GM19025 (cell line): Measurements from ENCODE around the gene AXIN2.

Experiments
- ATAC-seq: cut with Tn5 transposase; IDR thresholded peaks from one replicate; pipeline ENCODE4 v1.9.1; 2021; ENCODE audit warnings: mild to moderate bottlenecking, low read depth, moderate library complexity; ENCODE audit not compliant: unreplicated experiment

The AXIN2 gene

DNA sequence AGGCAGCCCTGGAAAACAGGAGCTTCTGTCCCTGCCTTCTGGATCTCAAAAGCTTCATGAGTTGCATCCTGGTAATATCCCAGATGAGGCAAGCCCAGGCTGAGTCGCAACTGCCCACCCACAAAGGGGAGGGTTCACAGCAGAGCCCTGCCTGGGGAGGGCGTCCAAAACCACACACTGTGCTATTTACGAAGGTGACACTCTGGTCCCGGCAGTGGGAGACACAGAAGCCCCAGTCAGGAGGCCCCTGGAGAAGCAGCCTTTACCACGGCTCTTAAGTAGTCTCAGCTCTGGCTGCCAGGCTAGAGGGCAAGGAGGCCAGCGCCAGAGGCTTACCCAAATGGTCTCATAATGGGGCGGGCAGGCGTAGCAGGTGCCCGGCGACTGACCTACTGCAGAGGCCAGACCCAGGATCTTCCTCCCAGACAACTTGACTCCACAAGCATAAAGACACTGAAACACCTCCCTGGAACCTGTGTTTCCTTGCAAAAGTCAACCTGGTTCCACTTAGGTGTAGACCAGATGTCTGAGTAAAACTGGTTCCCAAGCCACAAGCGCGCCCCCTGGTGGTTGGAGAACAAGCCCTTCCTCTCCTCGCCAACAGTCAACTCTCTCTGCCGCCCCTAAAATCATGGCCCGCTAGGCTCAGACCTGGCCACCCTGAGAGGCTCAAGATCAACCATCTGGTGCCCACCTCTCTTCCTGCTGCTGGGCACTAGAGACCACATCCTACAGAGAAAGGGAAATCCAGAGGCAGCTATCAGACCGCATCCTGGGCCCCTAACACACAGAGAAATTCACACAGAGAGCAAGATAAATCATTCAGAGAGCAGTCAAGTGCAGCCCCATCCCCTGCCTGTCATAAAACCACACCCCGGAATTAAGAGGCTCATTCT is 5.2 kb downstream of the AXIN2 start:
- ATAC-seq = no peak

DNA sequence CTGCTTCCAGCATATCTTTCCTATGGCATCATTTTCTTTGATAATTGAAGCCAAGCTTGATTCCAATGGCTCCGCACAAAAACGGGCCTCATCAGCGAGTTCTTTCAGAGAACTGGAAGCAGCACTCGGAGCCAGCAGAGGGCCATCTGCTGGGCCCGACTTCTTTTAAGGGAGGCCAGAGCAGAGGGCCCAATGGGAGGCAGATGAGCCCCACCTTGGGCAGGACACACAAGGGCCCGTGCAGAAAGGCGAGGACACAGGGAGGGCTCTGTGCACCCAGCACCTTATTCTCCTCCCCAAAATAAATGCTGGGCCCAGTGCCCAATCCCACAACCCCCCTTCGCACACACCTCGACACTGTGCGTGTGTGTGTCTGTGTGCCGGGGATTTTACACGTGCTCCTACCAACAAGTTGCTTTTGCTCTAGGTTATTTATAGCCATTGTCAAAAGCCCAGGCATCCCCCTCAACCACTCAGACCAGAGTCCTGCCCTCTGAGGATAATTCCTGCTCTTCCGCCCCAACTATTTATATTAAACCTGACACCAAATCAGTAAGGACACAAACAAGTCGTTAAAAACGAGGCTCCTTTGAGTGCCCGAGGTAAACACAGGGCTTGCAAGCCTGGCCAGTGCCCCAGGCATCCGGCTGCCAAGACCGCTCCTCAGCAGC is 6.8 kb downstream of the AXIN2 start:
- no peak for ATAC-seq

DNA sequence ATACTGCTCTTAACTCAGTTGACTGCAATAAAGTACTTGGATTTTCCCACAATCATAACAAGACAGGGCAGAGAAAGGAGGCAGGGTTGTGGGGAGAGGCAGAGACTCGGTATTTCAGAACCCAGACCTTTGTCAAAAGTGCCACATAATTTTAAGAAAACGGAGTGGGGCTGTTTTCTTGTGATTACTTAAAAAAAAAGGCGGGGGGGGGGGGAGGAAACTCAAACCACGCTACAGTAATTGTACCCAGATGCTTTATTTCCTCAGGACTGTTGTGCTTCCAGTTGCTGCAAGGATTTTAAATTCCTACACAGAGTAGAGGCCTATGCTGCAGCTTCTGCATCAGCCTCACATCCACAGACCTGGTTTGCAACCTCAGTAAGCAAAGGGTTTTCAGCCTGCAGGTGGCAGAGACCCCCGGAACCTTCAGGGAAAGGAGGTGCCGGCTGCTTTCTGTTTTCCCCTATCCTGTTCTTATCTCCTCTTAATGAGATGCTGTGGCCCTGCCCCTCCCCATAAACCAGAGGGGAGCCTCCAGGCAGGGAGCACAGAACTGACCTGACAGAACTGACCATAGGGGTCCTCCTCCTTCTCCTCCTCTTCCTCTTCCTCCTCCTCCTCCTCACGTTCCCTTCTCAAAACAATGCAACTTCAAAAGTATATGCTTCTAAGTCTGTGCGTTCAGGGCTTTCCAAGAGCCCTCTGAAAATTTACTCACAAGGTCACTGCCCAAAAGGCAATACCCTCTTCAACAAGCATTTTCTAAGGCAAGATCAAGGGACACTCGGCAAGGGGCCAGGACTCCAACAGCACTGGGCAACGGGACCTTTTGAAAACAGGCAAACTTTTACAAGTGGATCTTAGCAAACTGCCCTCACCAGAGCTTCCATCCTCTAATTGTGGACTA is 7.5 kb downstream of the AXIN2 start:
- no peak for ATAC-seq

DNA sequence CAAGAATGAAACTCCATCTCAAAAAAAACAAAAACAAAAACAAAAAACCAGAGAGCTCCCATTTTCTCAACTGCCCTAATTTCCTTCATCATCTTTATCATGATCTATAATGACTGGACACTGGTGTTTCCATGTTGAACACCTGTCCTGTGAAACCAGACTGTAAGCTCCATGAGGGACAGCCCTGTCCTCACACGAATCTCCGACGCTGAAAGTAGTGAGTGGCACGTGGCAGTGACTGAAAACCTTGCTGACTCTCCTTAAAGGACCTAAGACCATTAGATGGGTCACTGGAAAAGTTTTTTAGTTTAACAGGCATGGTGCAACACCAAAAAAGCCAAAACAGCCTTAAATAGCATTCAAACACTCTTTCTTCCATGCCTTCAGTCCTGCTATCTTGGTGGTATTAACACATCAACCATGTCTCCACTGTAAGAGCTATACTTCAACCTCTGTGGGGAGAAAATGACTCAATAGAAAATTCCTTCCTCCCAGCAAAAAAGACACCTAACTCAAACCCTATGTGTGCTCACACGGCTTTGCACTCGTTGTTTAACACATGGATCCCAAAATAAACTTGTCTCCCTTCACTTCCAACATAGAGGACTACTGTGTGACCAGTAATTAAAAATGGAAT is 8.3 kb downstream of the AXIN2 start:
- ATAC-seq = no peak

DNA sequence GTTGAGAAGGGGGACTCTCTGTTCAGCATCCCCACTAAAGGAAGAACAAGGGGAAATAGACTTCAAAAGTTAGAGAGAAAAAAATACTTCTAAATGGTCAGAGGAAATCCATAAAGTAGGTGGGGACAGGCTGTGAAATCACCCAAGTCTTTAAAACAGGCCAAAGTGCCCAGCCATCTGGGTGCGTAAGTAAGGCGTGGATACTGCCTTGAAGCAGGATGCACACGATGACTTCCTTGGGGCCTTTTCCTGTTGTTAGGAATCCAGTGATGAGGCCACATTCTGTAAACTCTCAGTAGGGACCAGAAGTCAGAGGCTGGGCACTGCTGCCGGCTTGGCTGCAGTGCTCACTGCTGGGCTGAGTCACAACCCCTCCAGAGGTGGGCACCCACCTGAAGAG is 9.2 kb downstream of the AXIN2 start:
- no peak for ATAC-seq

DNA sequence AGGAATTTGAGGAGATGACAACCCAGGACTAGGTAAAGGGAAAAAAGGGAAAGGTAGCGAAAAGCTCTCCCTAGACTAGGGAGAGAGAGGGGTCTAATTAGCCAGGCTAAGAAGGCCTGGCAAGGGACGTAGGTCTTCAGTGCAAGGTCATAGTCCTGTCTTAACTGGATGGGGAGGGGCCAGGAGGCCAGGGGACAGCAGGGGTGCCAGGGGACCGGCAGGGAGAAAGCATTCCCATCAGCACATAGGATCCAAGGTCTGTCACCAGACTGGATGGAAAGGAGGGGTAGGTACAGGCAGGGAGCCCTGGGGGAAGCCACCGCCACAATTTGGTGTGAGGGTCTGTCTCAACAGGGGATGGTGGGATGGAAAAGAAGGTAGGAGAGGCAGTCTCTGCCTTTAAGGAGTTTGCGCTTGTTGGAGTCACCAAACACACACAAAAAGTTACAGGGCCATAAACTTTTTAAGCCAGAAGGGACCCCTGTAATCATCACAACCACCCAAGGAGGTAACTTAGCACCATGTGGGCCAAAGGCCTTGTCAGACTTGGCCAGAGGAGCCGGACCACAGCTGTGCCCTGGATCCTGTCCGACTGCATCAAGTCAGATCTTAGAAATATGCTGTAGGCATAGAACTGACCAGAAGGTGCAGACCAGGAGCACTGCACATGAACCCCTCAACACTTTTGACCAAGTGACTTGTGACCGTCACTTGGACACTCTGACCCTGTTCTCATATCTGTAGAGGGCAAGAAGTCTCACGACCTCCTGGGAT is 10.0 kb downstream of the AXIN2 start:
- ATAC-seq = no peak

DNA sequence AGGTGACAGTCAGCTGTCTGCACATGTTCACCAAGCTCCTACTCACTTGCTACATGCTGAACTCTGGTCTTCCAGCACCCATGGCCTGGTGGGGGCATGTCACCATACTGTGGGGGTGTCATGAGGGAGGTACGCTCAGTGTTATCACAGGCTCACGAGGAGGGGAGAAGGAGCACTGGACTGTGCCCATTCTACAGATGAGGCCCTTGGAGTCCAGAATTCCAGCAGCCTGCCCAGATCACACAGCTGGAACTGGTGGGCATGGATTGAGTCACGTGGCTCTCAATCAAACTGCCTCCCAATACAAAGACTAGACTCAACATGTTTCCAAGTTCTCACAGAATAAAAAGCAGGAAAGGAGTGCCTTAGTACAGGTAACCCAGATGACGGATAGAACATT is 10.7 kb downstream of the AXIN2 start:
- ATAC-seq = no peak

DNA sequence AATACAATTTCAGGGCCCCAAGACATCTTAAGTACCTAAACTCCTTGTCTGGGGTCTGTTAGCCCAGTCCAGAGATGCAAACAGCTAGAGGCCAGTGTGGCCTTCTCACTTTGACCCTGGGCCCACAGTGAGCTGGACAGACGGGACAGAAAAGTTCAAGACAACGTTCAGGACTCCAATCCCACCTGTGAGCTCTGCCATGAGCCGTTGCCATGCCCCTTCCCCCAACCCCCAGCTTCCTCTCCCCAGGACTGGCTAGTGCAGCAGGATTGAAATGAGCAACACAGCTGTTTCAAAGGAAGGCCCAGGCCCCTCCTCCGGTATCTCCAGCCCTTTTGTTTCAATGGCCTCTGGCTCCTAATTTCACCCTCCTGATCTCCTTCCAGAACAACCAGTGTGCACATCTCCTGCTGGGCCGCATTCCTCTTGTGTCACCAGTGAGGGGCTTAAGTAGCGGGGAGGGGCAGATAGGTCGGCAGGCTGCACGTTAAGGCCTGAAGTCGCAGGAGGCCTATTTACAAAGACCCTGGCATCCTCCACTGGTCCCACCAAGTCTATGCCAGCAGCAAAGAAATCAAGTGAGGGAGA is 11.3 kb downstream of the AXIN2 start:
- no peak for ATAC-seq

DNA sequence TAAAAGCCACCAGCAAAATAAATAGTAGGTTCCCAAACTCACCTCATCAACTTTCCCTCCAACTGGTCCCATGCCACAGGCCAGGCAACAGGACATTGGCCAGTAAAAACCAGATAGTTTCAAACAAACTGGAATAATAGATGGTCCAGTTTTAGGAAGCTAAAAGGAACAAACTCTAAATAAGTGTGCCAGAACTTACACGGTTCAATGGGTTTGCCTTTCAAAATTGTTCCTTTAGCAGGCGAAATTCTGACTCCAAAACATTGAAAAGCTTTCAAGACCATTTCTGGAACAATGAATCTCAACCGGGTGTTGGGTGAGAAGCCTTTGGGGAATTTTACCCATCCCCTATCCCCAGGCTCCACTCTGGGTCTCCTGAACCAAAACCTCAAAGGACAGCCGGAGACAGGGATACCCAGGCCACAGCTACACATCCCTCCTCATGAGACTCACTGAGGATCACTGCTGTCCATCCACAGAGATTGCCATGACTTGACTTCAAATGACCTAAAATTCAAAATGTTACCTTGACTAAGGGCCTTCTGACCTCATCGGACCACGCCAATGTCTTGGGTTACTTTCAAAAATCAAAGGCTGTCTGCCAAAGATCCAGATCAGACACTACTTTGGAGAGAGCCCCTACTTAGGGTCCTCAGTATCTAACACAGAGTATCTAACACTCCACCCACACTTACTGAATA is 13.0 kb downstream of the AXIN2 start:
- ATAC-seq = no peak

DNA sequence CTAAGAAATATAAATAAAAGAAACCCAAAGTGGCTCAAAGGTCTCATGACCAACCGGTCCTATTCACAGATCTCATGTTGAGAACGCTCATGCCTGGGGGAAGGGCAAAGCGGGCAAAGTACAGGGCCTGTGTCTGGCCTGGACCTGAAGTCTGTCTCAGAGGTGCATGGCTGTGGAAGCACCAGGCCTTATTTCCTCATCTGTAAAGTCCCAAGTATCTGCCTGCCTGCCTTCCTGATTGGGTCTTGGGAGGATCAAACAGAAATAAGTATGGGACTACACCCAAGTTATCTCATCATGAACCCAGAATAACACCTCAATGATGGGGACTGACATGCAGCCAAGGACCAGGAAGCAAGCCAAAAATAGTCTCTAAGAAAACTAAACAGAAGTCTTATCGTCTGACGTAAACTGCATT is 14.2 kb downstream of the AXIN2 start:
- no peak for ATAC-seq

DNA sequence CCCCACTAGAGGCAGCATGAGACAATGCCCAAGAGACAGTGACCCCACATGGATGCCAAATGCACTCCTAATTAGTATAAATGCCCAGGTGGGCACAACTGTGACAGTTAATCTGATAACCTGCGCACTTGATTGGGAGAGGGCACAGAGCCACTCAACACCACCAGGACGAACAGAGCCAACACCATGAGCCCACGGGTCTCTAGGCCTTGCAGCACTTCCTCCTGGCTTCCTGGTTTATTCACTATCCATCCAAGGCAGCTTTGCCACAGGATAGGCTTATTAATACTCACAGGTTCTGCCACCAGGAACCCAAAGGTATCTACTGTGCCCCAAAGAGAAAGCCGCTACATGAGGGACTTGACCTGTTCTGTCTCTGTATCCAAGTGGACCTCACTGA is 14.9 kb downstream of the AXIN2 start:
- ATAC-seq = no peak

DNA sequence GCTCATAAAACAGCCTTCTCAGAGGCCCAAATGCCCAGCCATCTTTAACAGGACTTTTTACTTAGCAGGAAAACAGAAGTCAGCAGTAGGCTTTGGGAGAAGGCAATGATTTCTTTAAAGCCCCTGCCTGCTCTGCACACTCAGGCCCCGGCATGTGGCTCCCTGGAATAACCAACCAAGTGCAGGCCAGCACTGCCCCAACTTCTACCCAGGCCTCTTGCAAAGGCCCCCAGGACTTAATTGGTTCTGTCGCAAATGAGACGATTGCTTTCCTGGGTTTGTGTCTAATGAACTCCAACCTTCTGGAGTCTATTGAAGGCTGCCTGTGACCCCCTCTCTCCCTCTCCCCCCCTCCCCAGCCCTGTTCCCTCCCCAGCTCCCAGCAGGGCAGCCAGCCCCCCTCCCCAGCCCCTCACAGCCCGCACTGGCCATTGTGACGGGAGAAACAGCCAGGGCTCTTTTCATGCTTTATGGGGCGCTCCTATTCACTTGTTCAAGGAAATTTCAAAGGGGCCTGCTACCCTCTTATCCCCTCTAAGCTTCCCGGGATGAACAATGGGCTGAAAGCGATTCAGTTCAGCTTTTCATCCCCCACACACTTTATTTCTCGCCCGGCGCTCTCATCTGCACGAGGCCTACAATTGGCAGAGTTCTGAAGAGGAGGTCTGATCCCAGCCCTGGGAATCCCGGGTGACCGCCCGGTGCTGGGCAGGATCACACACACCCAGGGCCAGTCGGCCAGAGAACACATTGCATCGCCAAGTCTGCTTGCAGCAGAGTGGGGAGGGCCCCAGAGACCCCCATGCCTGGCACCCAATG is 15.5 kb downstream of the AXIN2 start:
- no peak for ATAC-seq

DNA sequence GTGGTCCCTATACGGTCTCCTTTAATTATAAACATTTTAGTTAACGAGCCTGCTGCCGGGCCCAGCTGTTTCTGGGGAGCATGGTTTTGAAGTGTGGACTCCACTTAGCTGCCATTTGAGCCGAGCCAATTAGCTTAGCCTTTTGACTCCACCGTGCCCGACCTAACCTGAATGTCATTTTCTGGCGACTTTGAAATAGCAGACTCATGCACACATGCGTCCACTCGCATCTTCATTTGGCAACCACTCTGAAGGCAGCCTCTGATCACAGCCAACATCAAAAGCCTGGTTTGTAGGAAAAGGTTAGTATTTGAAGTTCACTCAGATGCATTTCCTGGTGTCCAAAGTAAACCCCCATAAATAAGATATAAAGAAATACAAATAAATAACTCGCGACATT is 16.8 kb downstream of the AXIN2 start:
- no peak for ATAC-seq

DNA sequence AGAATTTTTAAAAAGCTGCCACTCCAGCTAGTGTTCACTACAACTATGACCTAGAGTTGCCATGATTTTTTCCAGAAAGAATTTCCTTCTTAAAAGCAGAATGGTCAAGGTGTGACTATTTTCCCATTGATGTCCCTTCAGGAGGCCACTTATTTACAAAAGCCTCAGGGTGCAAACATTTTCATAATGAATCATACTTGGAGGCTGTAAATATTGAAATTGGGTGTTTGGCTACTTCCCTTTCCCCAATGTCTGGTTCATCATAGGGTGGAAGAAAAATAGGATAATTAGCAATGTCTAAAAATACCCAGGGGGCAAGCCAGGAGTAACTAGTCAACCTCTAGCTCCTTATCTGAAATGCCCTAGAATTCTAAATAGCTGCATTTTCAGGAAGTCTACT is 18.8 kb downstream of the AXIN2 start:
- no peak for ATAC-seq

DNA sequence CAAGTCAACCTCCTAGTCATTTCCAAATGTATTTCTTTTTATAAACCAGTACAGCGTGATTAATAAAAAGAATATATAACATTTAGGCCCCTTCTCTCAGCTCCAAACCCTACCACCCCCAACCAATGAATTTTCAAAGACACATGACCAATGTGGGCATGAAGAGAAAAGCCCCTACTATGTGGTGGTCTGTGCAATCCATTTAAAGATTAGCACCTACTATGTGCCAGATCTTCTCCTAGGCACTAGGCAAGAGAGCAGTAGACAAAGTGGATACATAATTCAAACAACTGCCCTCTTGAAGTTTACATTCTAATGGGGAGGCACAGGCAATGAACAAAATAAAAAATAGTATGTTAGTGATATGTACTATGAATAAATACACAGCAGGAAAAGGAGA is 19.4 kb downstream of the AXIN2 start:
- no peak for ATAC-seq

DNA sequence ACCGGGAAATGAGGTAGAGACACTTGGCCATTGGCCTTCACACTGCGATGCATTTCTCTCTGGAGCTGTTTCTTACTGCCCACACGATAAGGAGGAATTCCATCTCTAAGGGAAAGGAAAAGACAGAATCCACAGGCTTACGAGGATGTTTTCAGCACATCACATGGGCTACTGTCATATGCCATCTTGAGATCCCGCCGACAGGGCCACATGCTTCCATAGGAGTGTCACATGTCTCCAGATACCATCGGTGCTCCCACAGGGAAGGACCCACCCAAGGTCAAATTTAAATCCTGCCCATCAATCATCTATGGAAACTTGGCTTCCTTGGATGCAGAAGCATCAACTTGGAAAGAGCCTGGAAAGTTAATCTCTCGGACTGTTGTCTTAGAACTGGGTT is 20.0 kb downstream of the AXIN2 start:
- ATAC-seq = no peak

DNA sequence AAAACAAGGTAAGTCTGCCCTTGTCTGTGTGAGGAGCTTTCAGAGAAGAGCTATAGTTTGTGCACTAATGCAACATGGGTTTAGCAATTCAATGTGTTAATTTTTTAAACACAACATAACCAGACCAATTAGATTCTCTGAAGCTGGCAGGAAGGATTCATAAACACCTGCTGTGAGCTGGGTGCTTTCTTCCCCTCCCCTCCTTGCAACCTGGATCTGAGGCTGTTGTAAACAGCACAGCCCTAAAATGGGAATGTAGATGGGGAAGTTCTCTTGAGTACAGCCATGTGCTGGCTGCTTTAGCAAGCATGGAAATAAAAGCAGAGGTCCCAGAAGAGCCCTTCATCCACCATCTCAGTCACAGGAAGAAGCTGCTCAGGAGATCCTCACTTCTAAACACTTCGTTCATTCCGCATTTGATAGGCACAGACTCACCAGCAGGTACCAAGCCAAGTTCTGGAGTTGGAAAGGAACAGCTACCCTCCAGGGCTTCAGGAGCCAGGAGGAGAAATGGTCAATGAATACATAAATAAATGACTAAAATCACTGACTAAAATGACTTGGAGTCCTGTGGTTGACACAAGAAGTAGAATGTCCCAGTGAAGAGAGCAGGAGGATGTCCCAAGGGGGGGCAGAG is 21.7 kb downstream of the AXIN2 start:
- ATAC-seq = no peak
